CD14-positive monocyte (primary cell): ENCODE data around the gene NOP9. TPM values are rescaled to one million over a fixed set of nuclear protein-coding genes. Genes with fewer than 3 reads are reported as not detected.

Source experiments
- DNase-seq, 3 donors: peaks; one replicate each; pipeline ENCODE4 v3.0.0-alpha.2; 2011 to 2022
- H2AFZ ChIP-seq: 2 replicates; pipeline ENCODE4 v1.6.0; 2012; ENCODE audit warnings: mild to moderate bottlenecking, low read depth, low read length, inconsistent platforms; ENCODE audit not compliant: insufficient read depth, poor library complexity, severe bottlenecking
- H3K27ac ChIP-seq, 2 donors: 1 replicate in 1 of 2; 2 replicates in 1 of 2; pipeline ENCODE4 v1.5.1; 2012 to 2013; ENCODE audit warnings: low read length in 2 of 2, control low read depth in 1 of 2, inconsistent platforms in 1 of 2, low read depth in 1 of 2, mild to moderate bottlenecking in 1 of 2
- H3K27me3 ChIP-seq, 2 donors: one replicate each; pipeline versions ENCODE4 v1.6.0 to v1.6.1; 2011 to 2013; ENCODE audit warnings: low read length in 2 of 2; ENCODE audit not compliant: control insufficient read depth in 2 of 2, insufficient read depth in 2 of 2
- H3K36me3 ChIP-seq, 2 donors: replicated peaks in 1 of 2; 1 replicate in 1 of 2; 2 replicates in 1 of 2; pipeline versions ENCODE4 v1.5.1 to v1.6.1; 2012 to 2013; ENCODE audit warnings: low read length in 2 of 2, control low read depth in 1 of 2, inconsistent platforms in 1 of 2, mild to moderate bottlenecking in 1 of 2; ENCODE audit not compliant: insufficient read depth in 2 of 2, control insufficient read depth in 1 of 2
- H3K4me1 ChIP-seq, 2 donors: 1 replicate in 1 of 2; 2 replicates in 1 of 2; pipeline versions ENCODE4 v1.5.1 to v1.6.1; 2012 to 2013; ENCODE audit warnings: low read length in 2 of 2, control low read depth in 1 of 2, inconsistent platforms in 1 of 2, mild to moderate bottlenecking in 1 of 2, moderate library complexity in 1 of 2; ENCODE audit not compliant: insufficient read depth in 2 of 2, control insufficient read depth in 1 of 2
- H3K4me2 ChIP-seq: replicated peaks from 2 replicates; pipeline ENCODE3; 2012; ENCODE audit warnings: low read length, moderate library complexity, mild to moderate bottlenecking; ENCODE audit not compliant: poor library complexity, severe bottlenecking; ENCODE audit errors: extremely low read depth
- H3K4me3 ChIP-seq, 3 experiments: fragments of 200-600 bp in 1 of 3; sonication (generic) in 1 of 3; replicated peaks in 1 of 3; 1 replicate in 2 of 3; 2 replicates in 1 of 3; pipeline ENCODE4 v1.5.1; 2011 to 2013; ENCODE audit warnings: low read length in 3 of 3, mild to moderate bottlenecking in 3 of 3, control low read depth in 2 of 3, low read depth in 2 of 3, inconsistent platforms in 1 of 3, moderate library complexity in 1 of 3
- H3K79me2 ChIP-seq: 2 replicates; pipeline ENCODE4 v1.6.0; 2012; ENCODE audit warnings: mild to moderate bottlenecking, control low read depth, inconsistent platforms, low read length, moderate library complexity; ENCODE audit not compliant: insufficient read depth
- H3K9ac ChIP-seq: 2 replicates; pipeline ENCODE4 v1.6.0; 2017; ENCODE audit warnings: low read length, mild to moderate bottlenecking; ENCODE audit not compliant: insufficient read depth, poor library complexity, severe bottlenecking
- H3K9me3 ChIP-seq, 2 donors: replicated peaks in 1 of 2; 1 replicate in 1 of 2; 2 replicates in 1 of 2; pipeline versions ENCODE4 v1.5.1 to v1.6.1; 2012 to 2013; ENCODE audit warnings: low read length in 2 of 2, control low read depth in 1 of 2; ENCODE audit not compliant: control insufficient read depth in 1 of 2, insufficient read depth in 1 of 2
- H4K20me1 ChIP-seq: 2 replicates; pipeline ENCODE4 v1.6.0; 2012; ENCODE audit warnings: mild to moderate bottlenecking, low read length, control low read depth, moderate library complexity; ENCODE audit not compliant: insufficient read depth
- H3K27ac Mint-ChIP-seq, 7 donors: one replicate each; pipeline ENCODE4 v1.8.0; 2020; ENCODE audit warnings: mild to moderate bottlenecking in 7 of 7, mixed read lengths in 7 of 7, moderate library complexity in 6 of 7, inconsistent platforms in 2 of 7
- H3K27me3 Mint-ChIP-seq, 3 donors: one replicate each; pipeline ENCODE4 v1.8.0; 2021 to 2022; ENCODE audit warnings: low read depth in 3 of 3, mild to moderate bottlenecking in 3 of 3, mixed read lengths in 3 of 3, moderate library complexity in 3 of 3, inconsistent platforms in 1 of 3
- H3K36me3 Mint-ChIP-seq, 2 donors: one replicate each; pipeline ENCODE4 v1.8.0; 2020; ENCODE audit warnings: mixed read lengths in 2 of 2, inconsistent platforms in 1 of 2, mild to moderate bottlenecking in 1 of 2
- H3K4me1 Mint-ChIP-seq: one replicate; pipeline ENCODE4 v1.8.0; 2020; ENCODE audit warnings: mild to moderate bottlenecking, mixed read lengths
- H3K4me3 Mint-ChIP-seq, 2 donors: one replicate each; pipeline ENCODE4 v1.8.0; 2020; ENCODE audit warnings: mild to moderate bottlenecking in 2 of 2, mixed read lengths in 2 of 2, moderate library complexity in 1 of 2
- H3K9me3 Mint-ChIP-seq, 7 donors: one replicate each; pipeline ENCODE4 v1.8.0; 2020 to 2022; ENCODE audit warnings: mixed read lengths in 7 of 7, mild to moderate bottlenecking in 6 of 7, moderate library complexity in 6 of 7, inconsistent platforms in 2 of 7
- CTCF ChIP-seq: fragments of 200-600 bp; IDR thresholded peaks from one replicate; pipeline ENCODE4 v1.8.0; 2022; ENCODE audit warnings: antibody characterized with exemption, mild to moderate bottlenecking
- WGBS: methylation state at CpG from one replicate; pipeline ENCODE4 v1.1.5; 2013; ENCODE audit warnings: missing lambda C conversion rate; ENCODE audit not compliant: insufficient coverage; 5-methylcytosine and 5-hydroxymethylcytosine counted together
- intact Hi-C, 2 donors: fragments of 100-400 bp; cut with micrococcal nuclease; formaldehyde crosslinking; loops; one replicate each; pipeline versions ENCODE4 v1.15.0 to v1.15.1; 2023
- polyA plus RNA-seq, 3 donors: library from polyadenylated mRNA; depleted of rRNA in 1 of 3; unstranded in 2 of 3; stranded (reverse) in 1 of 3; fragments of 300-500 nt in 2 of 3; fragments of >200 nt in 1 of 3; fragmentation: Illumina TruSeq in 2 of 3; gene quantifications; 1 replicate in 2 of 3; 2 replicates in 1 of 3; pipeline ENCODE4 v1.2.3, GENCODE V29; 2012 to 2021

NOP9 gene
- polyA plus RNA-seq, 3 donors = 1.2 to 16.6 (median 1.3) TPM

- Histone ChIP-seq H2AFZ (no peak overlapping the region), H3K36me3 (peaks cover 0 to 2% of the 10 kb centered on the region in 2 donors), H3K4me3 (no peak overlapping the region), H3K9me3 (peaks cover 0 to 2% of the 10 kb centered on the region in 2 donors), H3K9ac (no peak overlapping the region), H3K4me2 (peak overlapping the region; percentile 78), H3K79me2 (no peaks in the 10 kb centered on the region), H3K4me1 (peaks cover 92 to 96% of the 10 kb centered on the region in 2 donors), H4K20me1 (peaks cover 24% of the 10 kb centered on the region), H3K27ac (no peak overlapping the region), H3K27me3 (peaks cover 9 to 27% of the 10 kb centered on the region in 2 donors)
- H3K4me1 Mint-ChIP-seq = peaks cover 89% of the 10 kb centered on the region
- no peak for TF ChIP-seq CTCF
- intact Hi-C loops = loop anchor here in 1 of 2 donors (2.0 kb wide), 1 partner anchor 108 kb away; no protein-coding TSS in a partner anchor
- peaks cover 23 to 42% (median 36%) of the 10 kb centered on the region in 3 donors for H3K27me3 Mint-ChIP-seq
- H3K4me3 Mint-ChIP-seq = no peak overlapping the region
- H3K36me3 Mint-ChIP-seq = peaks cover 17 to 25% of the 10 kb centered on the region in 2 donors
- DNase-seq = no peak
- peaks cover 0 to 9% (median 6%) of the 10 kb centered on the region in 7 donors for H3K9me3 Mint-ChIP-seq
- peak overlapping the region in 4 of 7 donors; percentile 8 to 58 (median 32) for H3K27ac Mint-ChIP-seq
- WGBS = 99% methylated on average over 10 of the region's 10 CpGs
These were observed 31.5 kb downstream of the NOP9 start for GRCh38 chr14:24330973-24331674.

- WGBS = 22% methylated on average over 24 of the region's 26 CpGs
- no peak overlapping the region for H3K9ac ChIP-seq
- H2AFZ ChIP-seq = no peak overlapping the region
- peaks cover 5 to 8% of the 10 kb centered on the region in 2 donors for H3K36me3 ChIP-seq
- TF ChIP-seq CTCF = no peak
- Mint-ChIP-seq H3K27ac (peak overlapping the region in 5 of 7 donors; percentile 47 to 73 (median 63)), H3K27me3 (peaks cover 23 to 42% (median 40%) of the 10 kb centered on the region in 3 donors), H3K4me3 (peak overlapping the region; percentile 61 to 88), H3K36me3 (peaks cover 23 to 32% of the 10 kb centered on the region in 2 donors), H3K9me3 (peaks cover 0 to 9% (median 6%) of the 10 kb centered on the region in 7 donors), H3K4me1 (peaks cover 89% of the 10 kb centered on the region)
- DNase-seq = peak in 1 of 3 donors; percentile 37
- peak overlapping the region; percentile 78 for H3K4me2 ChIP-seq
- H3K9me3 ChIP-seq = peaks cover 0 to 2% of the 10 kb centered on the region in 2 donors
- H4K20me1 ChIP-seq = peaks cover 30% of the 10 kb centered on the region
- peaks cover 92 to 96% of the 10 kb centered on the region in 2 donors for H3K4me1 ChIP-seq
- H3K27ac ChIP-seq = no peak overlapping the region
- peaks cover 9 to 27% of the 10 kb centered on the region in 2 donors for H3K27me3 ChIP-seq
- H3K4me3 ChIP-seq = peak overlapping the region in 1 of 3 experiments; percentile 67
- H3K79me2 ChIP-seq = no peaks in the 10 kb centered on the region
- intact Hi-C loops = loop anchor here (2.0 kb wide), 2 partner anchors 99 to 107 kb away; no protein-coding TSS in a partner anchor
These were observed 32.1 kb downstream of the NOP9 start for GRCh38 chr14:24331731-24332267.
